NK-92 (cell line): Measurements from ENCODE around the gene CELSR1.
"Not testable (repeated sequence)": the region's sequence is repeated elsewhere in the genome, so short reads cannot be mapped to it uniquely, and the experiment has no call there.

Source experiments
- DNase-seq: peaks from one replicate; lab custom pipeline; 2025; ENCODE audit not compliant: unreplicated experiment; lab: John Stamatoyannopoulos, UW

Gene CELSR1

DNA sequence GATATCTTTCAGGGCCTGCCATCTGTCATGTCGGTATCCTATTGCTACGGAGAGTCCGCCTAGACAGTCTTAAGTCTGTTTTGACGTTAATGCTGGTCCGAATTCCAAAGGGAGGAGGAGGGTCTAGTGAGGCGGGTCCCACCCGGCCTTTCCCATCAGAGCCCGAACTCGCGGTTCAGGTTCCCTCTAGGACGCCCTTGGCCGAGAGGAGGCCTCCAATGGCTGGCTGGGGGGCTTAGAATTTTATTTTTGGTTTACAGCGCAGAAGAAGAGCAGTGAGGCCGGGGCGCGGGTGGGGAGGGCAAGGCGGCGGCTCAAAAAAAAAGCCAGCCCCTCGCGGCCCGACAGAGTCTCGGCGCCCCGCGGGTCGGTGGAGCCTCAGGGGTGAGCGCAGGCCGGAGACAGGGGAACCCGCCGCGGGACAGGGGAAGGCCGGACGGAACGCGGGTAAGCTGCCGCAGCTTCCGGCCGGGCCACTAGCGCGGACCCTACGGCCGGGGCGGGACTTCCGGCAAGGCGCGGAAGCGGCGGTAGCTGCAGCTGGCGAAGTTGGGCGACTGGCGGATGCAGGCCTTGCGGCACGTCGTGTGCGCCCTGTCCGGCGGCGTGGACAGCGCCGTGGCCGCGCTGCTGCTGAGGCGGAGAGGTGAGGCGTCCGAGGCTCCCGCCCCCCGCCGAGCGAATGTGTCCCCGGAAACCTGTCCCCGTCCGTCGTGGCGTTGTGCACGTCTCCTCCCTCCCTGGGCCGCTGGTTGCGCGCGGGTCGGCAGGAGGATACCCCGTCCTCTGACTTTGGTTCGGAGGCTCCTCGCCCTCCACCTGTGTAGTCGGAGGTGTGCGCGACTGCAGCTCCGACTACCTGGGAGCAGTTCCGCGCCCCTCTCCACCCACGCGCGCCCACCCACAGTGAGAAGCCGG, 202.0 kb downstream of the CELSR1 start, which contains the start of gene TRMU:
Gene TRMU (plus strand): TSS at position 514 of the 918 bp plus-strand sequence. CDS start 51 bp downstream, at position 565.
- DNase-seq = no peak

GRCh38 chr22:46331496-46331895, 205.9 kb downstream of the CELSR1 start:
- no peak for DNase-seq

DNA sequence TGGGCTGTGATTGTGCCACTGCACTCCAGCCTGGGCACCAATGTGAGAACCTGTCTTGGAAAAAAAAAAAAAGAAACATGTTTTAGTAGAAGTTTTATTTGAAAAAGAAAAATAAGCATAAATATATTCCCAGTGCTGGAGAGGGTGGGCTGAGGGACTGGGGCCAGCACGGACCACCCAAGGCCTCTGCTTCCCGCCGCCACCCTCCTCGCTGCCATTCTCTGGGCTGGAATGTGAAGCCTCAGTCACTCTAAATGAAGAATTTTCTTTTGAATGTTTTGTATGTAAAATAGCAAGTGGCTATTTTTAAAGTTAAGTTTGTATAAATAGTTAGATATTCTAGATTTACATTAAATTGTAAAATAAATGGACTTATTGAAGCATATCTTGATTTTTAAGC, 207.0 kb downstream of the CELSR1 start:
- DNase-seq = no peak

DNA sequence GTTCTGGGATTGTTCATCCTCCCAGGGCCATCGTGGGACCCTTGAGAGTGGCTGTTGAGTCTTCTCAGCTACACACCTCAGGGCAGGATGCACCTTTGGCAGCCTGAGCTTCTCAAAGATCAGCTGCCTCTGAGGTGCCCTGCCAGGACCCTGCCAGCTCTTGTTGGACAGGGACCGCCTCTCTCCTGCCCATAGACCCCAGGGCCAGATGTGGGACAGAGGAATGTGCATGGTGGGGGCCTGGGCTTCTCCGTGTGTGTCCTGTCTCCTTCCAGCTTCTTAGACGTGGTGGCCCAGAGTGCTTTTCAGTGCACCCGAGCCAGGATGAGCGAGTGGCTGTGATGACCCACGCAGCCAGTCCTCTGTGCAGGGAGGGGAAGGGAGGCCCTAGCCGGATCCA, 207.8 kb downstream of the CELSR1 start:
- DNase-seq = no peak

DNA sequence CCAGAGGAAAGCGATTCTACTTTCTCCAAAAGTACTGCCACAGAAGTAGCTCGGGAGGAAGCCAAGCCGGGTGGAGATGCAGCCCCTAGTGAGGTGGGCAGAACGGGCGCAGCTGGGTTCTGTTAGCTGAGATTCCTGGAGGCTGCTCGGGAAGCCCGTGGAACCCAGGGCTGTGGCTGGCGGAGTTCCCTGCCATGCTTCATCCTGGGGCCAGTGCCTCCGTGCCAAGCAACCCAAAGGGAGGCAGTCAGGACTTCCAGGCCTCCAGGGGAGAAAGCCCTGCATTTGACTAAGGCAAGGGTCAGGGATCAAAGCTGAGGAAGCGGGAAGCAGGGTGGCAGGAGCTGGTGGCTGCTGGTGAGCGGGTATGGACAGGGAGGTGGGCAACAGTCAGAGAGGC, 208.6 kb downstream of the CELSR1 start:
- DNase-seq = no peak

DNA sequence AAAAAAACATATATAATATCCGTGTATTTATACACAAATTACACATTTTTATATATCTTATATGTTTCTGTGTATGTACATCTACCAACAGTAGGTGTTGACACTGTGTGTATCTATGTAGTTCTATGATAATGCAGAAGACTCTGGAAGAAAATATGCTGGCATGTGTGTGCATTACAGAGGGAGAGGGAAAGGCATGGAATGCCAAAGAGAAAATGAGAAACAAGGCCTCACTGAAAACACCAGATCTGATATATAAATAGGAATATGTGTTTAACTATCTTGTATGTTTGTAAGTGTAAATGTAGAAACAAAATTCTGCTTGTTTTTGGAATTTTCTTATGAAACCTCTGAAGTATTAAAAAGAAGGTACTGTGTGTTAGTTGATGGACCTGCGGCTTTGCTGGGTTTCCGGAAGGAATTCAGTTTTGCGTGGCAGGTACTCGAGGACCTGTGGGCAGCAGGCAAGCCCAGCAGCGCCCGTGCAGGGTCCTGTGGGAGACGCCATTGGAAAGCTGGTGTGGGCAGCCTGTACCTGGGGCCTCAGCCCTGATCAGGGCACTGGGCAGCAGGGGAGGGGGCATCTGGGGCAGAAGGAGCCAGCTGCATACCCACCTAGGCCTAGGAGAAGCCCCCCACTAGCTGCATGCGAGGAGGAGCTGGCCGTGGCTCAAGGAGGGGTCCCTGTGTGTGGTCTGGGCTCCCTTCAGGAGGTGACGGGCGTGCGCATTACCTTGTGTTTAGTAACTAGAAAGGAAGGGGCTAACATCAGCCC, 209.5 kb downstream of the CELSR1 start:
- no peak for DNase-seq

DNA sequence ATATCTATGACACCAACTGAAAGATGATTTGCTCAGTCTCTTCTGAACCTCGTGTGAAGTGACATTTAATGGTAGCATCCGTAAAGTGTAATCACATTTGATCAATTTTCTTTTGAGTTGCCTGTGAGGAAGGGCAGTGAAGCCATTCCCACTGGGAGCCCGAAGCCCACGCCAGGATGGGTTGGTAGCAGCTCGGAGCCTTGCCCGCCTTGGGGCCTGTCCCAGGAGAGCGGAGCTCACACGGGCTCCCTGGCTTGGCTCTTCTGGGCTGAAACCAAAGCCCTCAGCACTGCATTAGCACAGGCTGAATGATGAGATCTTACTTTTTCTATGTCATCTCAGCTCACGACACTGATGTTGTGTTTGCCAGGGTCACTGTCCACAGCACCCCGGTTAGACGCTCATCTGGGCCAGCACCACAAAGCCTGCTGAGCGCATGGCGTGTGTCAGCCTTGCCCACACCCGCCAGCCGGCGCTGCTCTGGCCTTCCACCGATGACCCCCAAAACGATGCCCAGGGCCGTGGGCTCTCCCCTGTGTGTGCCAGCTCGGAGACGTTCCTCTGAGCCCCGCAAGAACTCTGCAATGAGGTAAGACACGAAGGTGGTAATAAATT, 211.2 kb downstream of the CELSR1 start:
- no peak for DNase-seq

GRCh38 chr22:46323162-46323561, 214.3 kb downstream of the CELSR1 start:
- DNase-seq = no peak

DNA sequence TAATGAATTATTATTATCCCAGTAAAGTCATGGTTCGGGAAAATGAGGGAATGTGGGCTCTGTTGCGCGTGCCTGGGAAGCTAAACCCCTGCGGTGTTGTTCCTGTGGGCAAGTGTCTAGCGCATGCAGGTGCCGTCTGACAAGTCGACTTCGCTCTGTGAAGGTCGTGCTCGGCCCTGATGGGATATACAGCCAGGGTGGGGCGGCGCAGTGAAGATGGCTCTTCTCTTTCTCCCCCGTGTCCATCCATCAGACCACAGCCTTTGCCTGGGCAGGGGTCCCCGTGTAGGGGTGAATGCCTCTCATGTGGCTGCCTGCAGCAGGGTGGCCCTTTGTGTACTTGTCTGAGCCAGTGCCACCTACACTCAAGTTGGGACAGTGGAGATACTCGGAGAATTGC, 214.7 kb downstream of the CELSR1 start:
- no peak for DNase-seq

- no peak for DNase-seq
These were observed 216.6 kb downstream of the CELSR1 start for GRCh38 chr22:46320716-46321386.

- DNase-seq = no peak
These were observed 217.2 kb downstream of the CELSR1 start for GRCh38 chr22:46320166-46320710.

GRCh38 chr22:46319319-46319718, 218.1 kb downstream of the CELSR1 start:
- DNase-seq = no peak

- no peak for DNase-seq
These were observed 218.8 kb downstream of the CELSR1 start for GRCh38 chr22:46318576-46318975.

GRCh38 chr22:46317646-46318045, 219.8 kb downstream of the CELSR1 start:
- no peak for DNase-seq

DNA sequence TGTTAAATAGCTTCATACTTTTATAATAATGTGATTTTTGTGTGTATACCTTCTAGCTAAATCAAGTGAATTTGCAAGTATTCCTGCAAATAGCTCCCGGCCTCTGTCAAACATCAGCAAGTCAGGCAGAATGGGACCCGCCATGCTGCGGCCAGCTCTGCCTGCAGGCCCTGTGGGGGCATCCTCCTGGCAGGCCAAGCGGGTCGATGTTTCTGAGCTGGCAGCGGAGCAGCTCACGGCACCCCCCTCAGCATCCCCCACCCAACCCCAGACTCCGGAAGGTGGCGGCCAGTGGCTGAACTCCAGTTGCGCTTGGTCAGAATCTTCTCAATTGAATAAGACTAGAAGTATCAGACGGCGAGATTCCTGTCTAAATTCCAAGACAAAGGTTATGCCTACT, 221.4 kb downstream of the CELSR1 start:
- no peak for DNase-seq

DNA sequence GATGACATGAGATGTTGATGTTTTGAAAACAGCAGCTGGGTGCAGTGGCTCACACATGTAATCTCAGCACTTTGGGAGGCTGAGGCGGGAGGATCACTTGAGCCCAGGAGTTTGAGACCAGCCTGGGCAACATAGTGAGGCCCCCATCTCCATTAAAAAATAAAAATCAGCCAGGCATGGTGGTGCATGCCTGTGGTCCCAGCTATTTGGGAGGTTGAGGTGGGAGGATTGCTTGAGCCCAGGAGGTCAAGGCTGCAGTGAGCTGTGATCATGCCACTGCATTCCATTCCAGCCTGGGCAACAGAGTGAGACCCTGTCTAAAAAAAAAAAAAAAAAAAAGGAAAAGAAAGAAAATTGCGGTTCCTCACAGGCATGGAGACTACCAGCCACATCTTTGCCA, 224.6 kb downstream of the CELSR1 start:
- not testable (repeated sequence) for DNase-seq

DNA sequence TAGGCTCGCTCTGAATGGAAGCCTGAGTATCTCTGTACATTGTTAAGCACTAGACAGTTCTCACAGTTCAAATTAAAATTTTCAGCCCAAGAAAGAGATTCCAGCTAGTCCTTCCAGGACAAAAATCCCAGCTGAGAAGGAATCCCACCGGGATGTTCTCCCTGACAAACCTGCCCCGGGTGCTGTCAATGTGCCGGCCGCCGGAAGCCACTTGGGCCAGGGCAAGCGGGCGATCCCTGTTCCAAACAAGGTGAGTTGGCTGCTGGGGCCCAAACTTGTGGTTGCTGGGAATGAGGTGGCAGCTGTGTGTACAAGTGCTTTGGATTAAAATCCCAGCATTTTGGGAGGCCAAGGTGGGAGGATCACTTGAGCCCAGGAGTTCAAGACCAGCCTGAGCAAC, 225.4 kb downstream of the CELSR1 start:
- no peak for DNase-seq
